Measurements from ENCODE around the gene GNAL. TPM values are rescaled to one million over a fixed set of nuclear protein-coding genes. Genes with fewer than 3 reads are reported as not detected.

GNAL gene
- total RNA-seq, 1 experiment from 2014 or later, result 24.0 TPM

GRCh38 chr18:11669948-11670275 lies 19.2 kb upstream of the GNAL start:
- Mint-ChIP-seq H3K4me3 (no peak overlapping the region), H3K9me3 (no peaks in the 10 kb centered on the region), H3K27ac (no peak overlapping the region), H3K4me1 (peaks cover 28 to 34% of the 10 kb centered on the region in 2 experiments), H3K27me3 (ENCODE audit: low read depth) (peaks cover 17% of the 10 kb centered on the region), H3K36me3 (ENCODE audit: insufficient read depth in 1 of 3, low read depth in 3 of 3) (no peaks in the 10 kb centered on the region)
- Histone ChIP-seq H3K9me3 (ENCODE audit: control insufficient read depth, low read depth, low read length) (no peaks in the 10 kb centered on the region), H4K91ac (ENCODE audit: insufficient read length, low read depth, low read length) (no peak overlapping the region), H3K27ac (ENCODE audit: insufficient read length, low read depth, low read length) (no peak overlapping the region), H2AK5ac (ENCODE audit: insufficient read length, low read length) (no peak overlapping the region), H2AFZ (ENCODE audit: low read length) (no peak overlapping the region), H3K4ac (ENCODE audit: low read depth, low read length) (no peak overlapping the region), H3K27me3 (ENCODE audit: insufficient read depth, low read length) (no peaks in the 10 kb centered on the region), H4K20me1 (ENCODE audit: control insufficient read depth, insufficient read depth, insufficient read length) (no peaks in the 10 kb centered on the region), H4K5ac (ENCODE audit: insufficient read length, low read depth, low read length) (no peak overlapping the region), H3K18ac (ENCODE audit: insufficient read length, low read depth, low read length) (no peak overlapping the region), H2BK12ac (ENCODE audit: insufficient read length, low read depth, low read length) (no peak overlapping the region), H4K8ac (replicated peaks; ENCODE audit: insufficient read length, low read depth, low read length) (no peak overlapping the region), H3K23me2 (ENCODE audit: insufficient read length, low read depth, low read length, poor library complexity, severe bottlenecking) (no peaks in the 10 kb centered on the region), H3K14ac (ENCODE audit: insufficient read depth, low read length) (no peak overlapping the region; the same call in 1 of the 2 replicates), H2BK5ac (ENCODE audit: insufficient read length, low read length) (no peak overlapping the region), H2BK120ac (ENCODE audit: low read depth, low read length, poor library complexity, severe bottlenecking) (no peak overlapping the region), H3T11ph (ENCODE audit: low read length) (no peak overlapping the region), H3K79me2 (ENCODE audit: insufficient read depth, low read length) (no peaks in the 10 kb centered on the region), H2BK20ac (ENCODE audit: low read depth, low read length, poor library complexity, severe bottlenecking) (no peak overlapping the region), H3K4me1 (ENCODE audit: insufficient read depth, low read length) (peaks cover 3% of the 10 kb centered on the region; the same call in 1 of the 2 replicates), H2BK15ac (ENCODE audit: low read depth, low read length) (no peak overlapping the region), H3K56ac (ENCODE audit: insufficient read length, low read depth, low read length) (no peak overlapping the region), H3K4me2 (ENCODE audit: insufficient read depth, insufficient read length, low read length) (no peak overlapping the region), H3K9ac (ENCODE audit: extremely low read depth, insufficient read length, low read length) (no peak overlapping the region), H3K79me1 (ENCODE audit: insufficient read depth, low read depth, low read length, poor library complexity, severe bottlenecking) (no peaks in the 10 kb centered on the region), H3K23ac (ENCODE audit: insufficient read length, low read depth, low read length) (no peak overlapping the region)
- DNase-seq, result peak; percentile 25
- TF ChIP-seq, protein P1, sequence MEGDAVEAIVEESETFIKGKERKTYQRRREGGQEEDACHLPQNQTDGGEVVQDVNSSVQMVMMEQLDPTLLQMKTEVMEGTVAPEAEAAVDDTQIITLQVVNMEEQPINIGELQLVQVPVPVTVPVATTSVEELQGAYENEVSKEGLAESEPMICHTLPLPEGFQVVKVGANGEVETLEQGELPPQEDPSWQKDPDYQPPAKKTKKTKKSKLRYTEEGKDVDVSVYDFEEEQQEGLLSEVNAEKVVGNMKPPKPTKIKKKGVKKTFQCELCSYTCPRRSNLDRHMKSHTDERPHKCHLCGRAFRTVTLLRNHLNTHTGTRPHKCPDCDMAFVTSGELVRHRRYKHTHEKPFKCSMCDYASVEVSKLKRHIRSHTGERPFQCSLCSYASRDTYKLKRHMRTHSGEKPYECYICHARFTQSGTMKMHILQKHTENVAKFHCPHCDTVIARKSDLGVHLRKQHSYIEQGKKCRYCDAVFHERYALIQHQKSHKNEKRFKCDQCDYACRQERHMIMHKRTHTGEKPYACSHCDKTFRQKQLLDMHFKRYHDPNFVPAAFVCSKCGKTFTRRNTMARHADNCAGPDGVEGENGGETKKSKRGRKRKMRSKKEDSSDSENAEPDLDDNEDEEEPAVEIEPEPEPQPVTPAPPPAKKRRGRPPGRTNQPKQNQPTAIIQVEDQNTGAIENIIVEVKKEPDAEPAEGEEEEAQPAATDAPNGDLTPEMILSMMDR (conservative IDR thresholded peaks at IDR 0.05), result no peak
- WGBS (ENCODE audit: extremely low coverage, insufficient read length, low lambda C conversion rate), result no CpG with 5 or more reads among the region's 10 CpGs
